Measurements from ENCODE around the gene LRIT2. TPM values are rescaled to one million over a fixed set of nuclear protein-coding genes. Genes with fewer than 3 reads are reported as not detected.
A peak's percentile ranks its signal among the peaks of the same experiment; 100 is the strongest.

Gene LRIT2, protein sequence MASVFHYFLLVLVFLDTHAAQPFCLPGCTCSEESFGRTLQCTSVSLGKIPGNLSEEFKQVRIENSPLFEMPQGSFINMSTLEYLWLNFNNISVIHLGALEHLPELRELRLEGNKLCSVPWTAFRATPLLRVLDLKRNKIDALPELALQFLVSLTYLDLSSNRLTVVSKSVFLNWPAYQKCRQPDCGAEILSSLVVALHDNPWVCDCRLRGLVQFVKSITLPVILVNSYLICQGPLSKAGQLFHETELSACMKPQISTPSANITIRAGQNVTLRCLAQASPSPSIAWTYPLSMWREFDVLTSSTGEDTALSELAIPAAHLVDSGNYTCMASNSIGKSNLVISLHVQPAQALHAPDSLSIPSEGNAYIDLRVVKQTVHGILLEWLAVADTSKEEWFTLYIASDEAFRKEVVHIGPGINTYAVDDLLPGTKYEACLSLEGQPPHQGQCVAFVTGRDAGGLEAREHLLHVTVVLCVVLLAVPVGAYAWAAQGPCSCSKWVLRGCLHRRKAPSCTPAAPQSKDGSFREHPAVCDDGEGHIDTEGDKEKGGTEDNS
- under 1 TPM in 1 of 4 donors, not detected in 3; 0.23 TPM for total RNA-seq

DNA sequence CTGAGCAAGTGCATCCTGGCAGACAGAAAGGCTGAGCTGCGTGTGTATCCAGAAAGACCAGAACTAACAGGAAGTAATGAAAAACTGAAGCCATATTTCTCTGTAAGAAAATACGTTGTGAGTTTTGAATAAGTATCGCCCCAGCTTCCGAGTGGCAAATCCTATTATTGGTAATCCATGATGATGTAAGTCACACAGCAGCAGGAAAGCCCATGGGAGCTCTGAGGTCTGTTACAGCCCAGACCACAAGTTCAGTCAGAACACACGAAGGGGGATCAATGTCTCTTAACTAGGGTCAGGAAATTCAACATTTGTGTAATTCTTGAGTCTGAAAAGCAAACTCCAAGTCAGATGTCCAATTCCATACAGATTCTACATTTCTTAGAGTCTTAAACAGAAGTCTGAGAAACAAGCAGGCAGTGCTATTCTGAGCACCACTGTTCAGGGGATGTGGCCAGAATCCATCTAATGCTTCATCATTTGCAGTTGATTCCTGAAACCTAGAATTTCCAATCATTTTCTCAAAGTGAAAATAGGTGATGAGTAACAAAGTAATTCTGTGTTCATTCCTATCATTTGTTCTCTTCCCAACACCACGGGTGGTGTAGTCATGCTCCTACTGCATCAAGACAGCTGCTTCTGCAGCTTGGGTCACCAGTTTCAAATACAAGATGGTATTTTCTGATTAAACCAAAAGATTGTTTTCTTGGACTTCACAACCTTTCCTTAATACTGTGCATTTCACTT is at the start of gene LRIT2:
LRIT2 (minus strand) TSS at position 118 of the 747 bp plus-strand sequence; CDS start at position 94, 24 bp downstream.
- 53 to 71% methylated on average over 6 of the region's 6 CpGs for WGBS, 2 donors
- no peak for TF ChIP-seq POLR2A (IDR thresholded peaks at IDR 0.05)
- TF ChIP-seq, protein P1, sequence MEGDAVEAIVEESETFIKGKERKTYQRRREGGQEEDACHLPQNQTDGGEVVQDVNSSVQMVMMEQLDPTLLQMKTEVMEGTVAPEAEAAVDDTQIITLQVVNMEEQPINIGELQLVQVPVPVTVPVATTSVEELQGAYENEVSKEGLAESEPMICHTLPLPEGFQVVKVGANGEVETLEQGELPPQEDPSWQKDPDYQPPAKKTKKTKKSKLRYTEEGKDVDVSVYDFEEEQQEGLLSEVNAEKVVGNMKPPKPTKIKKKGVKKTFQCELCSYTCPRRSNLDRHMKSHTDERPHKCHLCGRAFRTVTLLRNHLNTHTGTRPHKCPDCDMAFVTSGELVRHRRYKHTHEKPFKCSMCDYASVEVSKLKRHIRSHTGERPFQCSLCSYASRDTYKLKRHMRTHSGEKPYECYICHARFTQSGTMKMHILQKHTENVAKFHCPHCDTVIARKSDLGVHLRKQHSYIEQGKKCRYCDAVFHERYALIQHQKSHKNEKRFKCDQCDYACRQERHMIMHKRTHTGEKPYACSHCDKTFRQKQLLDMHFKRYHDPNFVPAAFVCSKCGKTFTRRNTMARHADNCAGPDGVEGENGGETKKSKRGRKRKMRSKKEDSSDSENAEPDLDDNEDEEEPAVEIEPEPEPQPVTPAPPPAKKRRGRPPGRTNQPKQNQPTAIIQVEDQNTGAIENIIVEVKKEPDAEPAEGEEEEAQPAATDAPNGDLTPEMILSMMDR (IDR thresholded peaks at IDR 0.05): no peak
- H3K4me3 ChIP-seq (ENCODE audit: low read depth, poor library complexity, severe bottlenecking): no peak within 1 kb of the TSS
- intact Hi-C loops (cut with DNase I; ENCODE audit: low total_unique reads): no loop called here
- DNase-seq (ENCODE audit: low spot score in 2 of 2): no peak

DNA sequence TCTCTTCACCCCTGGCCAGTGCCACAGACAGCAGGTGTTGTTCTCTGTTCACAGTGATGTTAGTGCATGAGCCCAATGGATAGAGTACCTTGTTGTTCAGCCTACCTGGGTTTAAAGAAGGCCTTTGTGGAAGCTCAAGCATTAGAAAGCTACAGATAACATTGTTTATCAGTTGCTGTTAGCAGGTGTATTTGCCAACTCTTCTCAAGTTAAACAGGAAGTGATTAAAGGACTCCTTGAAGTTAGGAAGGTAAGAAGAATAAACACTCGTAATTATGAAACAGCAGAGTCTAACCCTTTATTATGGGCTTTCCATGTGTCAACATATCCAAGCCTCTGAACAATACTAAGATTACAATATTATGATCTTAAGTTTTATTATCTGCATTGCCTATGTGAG is 45.4 kb upstream of the LRIT2 start:
- H3K4me3 ChIP-seq (ENCODE audit: low read depth, poor library complexity, severe bottlenecking): no peak overlapping the region
- WGBS, 2 donors: 50 to 57% methylated on average over 1 of the region's 1 CpG
- DNase-seq (ENCODE audit: low spot score in 2 of 2): peak in 1 of 2 donors; percentile 25
- TF ChIP-seq, protein P1 (IDR thresholded peaks at IDR 0.05): no peak
- TF ChIP-seq POLR2A (IDR thresholded peaks at IDR 0.05): no peak
- intact Hi-C loops (cut with DNase I; ENCODE audit: low total_unique reads): no loop called here

DNA sequence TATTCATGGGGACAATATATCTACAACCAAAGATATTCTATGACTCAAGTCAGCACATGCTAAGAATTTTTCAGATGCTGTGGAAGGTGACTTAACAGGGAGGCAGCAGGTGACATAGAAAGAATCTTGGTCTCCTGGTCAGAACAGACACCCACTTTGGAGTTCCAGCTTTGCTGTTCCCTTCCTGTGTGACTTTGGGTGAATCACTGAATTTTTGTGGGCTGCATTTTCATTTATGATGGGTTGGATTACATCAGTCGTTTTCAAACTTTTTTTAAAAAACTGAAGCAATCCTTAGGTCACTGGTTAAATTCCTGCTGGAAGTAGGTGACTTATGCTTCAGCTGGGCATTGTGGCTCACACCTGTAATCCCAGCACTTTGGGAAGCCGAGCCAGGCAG is 44.4 kb upstream of the LRIT2 start:
- no peak overlapping the region for H3K4me3 ChIP-seq (ENCODE audit: low read depth, poor library complexity, severe bottlenecking)
- peak in 1 of 2 donors; percentile 21 for DNase-seq (ENCODE audit: low spot score in 2 of 2)
- intact Hi-C loops (cut with DNase I; ENCODE audit: low total_unique reads): loop anchor here (10.0 kb wide), 1 partner anchor 105 kb away; no protein-coding TSS in a partner anchor
- WGBS, 2 donors: 66 to 70% methylated on average over 2 of the region's 2 CpGs
- TF ChIP-seq, protein P1 (IDR thresholded peaks at IDR 0.05): no peak
- TF ChIP-seq POLR2A (IDR thresholded peaks at IDR 0.05): no peak

DNA sequence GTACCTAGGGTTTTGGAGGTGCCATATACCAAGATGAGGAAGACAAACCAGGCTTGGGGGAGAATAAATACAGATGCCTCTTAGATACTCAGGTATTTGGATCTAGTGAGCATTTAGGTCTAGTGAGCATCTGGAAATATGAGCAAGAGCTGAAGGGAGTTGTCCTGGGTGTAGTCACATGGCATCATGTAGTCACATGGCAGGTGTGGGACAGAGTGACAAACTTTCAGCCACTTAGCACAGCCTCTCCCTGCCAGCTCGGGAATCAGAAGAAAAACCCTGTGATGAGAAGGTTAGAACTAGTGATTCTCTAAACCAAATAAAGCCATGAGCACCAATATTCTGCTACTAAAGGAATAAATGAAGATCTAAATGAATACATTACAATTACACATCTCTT is 43.8 kb upstream of the LRIT2 start:
- TF ChIP-seq, protein P1 (IDR thresholded peaks at IDR 0.05): no peak
- TF ChIP-seq POLR2A (IDR thresholded peaks at IDR 0.05): no peak

DNA sequence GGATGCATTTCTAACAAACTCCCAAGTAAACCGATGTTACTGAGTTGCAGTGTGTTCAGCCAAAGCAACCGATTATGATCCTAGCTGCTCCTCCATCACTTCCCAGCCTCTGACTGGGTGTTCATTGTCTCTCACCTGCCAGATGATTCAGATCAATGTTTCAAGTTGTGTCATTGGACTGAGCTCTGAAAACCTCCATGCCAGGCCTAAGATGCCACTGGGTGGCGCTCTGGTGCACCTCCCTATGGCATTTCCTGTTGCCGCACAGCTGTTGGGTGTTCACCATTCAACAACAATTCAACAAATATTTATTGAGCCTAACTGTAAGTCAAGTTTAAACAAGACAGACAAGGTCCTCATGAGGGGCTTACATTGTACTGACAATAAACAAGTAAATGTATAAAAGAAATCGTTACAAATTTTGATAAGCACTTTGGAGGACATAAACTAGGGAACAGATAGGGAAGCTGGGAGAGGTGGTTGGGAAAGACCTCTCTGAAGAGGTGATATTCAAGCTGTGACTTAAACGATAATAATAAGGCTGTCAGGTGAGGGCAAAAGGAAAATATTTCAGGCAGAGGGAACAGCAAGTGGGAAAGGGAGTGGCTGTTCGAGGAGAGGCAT is 42.3 kb upstream of the LRIT2 start:
- H3K4me3 ChIP-seq (ENCODE audit: low read depth, poor library complexity, severe bottlenecking): no peak overlapping the region
- peak in 1 of 2 donors; percentile 85 for DNase-seq (ENCODE audit: low spot score in 2 of 2)
- 33 to 35% methylated on average over 7 of the region's 7 CpGs for WGBS, 2 donors
- intact Hi-C loops (cut with DNase I; ENCODE audit: low total_unique reads): loop anchor here (10.0 kb wide), 1 partner anchor 107 kb away; no protein-coding TSS in a partner anchor
- TF ChIP-seq POLR2A (IDR thresholded peaks at IDR 0.05): no peak
- TF ChIP-seq, protein P1 (IDR thresholded peaks at IDR 0.05): no peak

More for the DNA sequence above, 43.8 kb upstream of the LRIT2 start:
- DNase-seq (ENCODE audit: low spot score in 2 of 2): no peak
- H3K4me3 ChIP-seq (ENCODE audit: low read depth, poor library complexity, severe bottlenecking): no peak overlapping the region
- intact Hi-C loops (cut with DNase I; ENCODE audit: low total_unique reads): loop anchor here (10.0 kb wide), 1 partner anchor 106 kb away; no protein-coding TSS in a partner anchor
- WGBS, 2 donors: 61 to 67% methylated on average over 1 of the region's 1 CpG

Measured in lower leg skin (tissue), 4 donors.